Nephron progenitor cell (in vitro differentiated cells): ENCODE measurements around the gene CHRFAM7A.
A peak's percentile ranks its signal among the peaks of the same experiment; 100 is the strongest.
"Not testable (repeated sequence)": the region's sequence is repeated elsewhere in the genome, so short reads cannot be mapped to it uniquely, and the experiment has no call there.

Experiments used
- DNase-seq: peaks from one replicate; pipeline ENCODE4 v3.0.0; 2021
- H3K27ac Mint-ChIP-seq: 2 replicates; pipeline ENCODE4 v1.8.0; 2021; ENCODE audit warnings: mild to moderate bottlenecking, moderate library complexity, mixed read lengths
- H3K27me3 Mint-ChIP-seq: 2 replicates; pipeline ENCODE4 v1.8.0; 2021; ENCODE audit warnings: mild to moderate bottlenecking, low read depth, mixed read lengths; ENCODE audit not compliant: poor library complexity
- H3K36me3 Mint-ChIP-seq: 2 replicates; pipeline ENCODE4 v1.8.0; 2021; ENCODE audit warnings: low read depth, mixed read lengths
- H3K4me1 Mint-ChIP-seq: 2 replicates; pipeline ENCODE4 v1.8.0; 2021; ENCODE audit warnings: mixed read lengths
- H3K4me3 Mint-ChIP-seq: 2 replicates; pipeline ENCODE4 v1.8.0; 2021; ENCODE audit warnings: mild to moderate bottlenecking, moderate library complexity, mixed read lengths
- H3K9me3 Mint-ChIP-seq: 2 replicates; pipeline ENCODE4 v1.8.0; 2021; ENCODE audit warnings: mild to moderate bottlenecking, moderate library complexity, mixed read lengths

Gene CHRFAM7A

DNA sequence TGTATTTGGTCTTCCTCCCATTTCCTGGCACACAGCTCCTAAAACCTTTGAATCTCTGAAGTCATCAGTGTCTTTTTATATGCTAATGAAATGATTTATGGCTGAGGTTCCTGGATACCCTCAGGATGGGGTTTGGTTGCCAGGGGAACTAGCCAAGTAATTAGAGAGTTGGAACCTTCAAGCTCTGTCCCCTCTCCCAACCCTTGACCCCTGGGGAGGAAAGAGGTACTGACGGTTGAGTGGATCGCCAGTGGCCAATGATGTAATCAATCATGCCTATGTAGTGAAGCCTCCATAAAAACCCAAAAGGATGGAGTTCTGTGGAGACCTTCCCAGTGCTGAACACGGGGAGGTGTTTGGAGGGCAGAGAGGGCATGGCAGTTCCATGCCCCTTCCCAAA, 25.1 kb downstream of the CHRFAM7A start:
- not testable (repeated sequence) for H3K4me1 Mint-ChIP-seq, H3K27ac Mint-ChIP-seq, H3K4me3 Mint-ChIP-seq, H3K9me3 Mint-ChIP-seq, H3K27me3 Mint-ChIP-seq, H3K36me3 Mint-ChIP-seq, DNase-seq

DNA sequence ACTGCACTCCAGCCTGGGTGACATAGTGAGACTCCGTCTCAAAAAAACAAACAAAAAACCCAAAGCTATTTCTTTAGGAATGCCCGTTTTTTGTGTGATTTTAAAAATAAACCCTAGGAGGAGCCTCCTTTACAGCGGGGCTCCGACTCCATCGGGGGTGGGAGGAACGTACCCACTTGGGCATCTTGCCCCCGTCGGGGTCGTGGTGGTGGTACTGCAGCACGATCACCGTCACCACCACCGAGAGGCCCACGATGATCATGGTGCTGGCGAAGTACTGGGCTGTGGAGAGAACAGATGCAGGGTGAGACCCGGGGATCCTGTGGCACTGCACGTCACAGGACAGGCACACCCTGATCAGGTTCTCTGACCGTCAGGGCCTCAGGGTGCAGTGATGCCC, 26.1 kb downstream of the CHRFAM7A start:
- not testable (repeated sequence) for H3K27ac Mint-ChIP-seq, H3K36me3 Mint-ChIP-seq, H3K27me3 Mint-ChIP-seq, H3K4me3 Mint-ChIP-seq, DNase-seq, H3K9me3 Mint-ChIP-seq, H3K4me1 Mint-ChIP-seq

DNA sequence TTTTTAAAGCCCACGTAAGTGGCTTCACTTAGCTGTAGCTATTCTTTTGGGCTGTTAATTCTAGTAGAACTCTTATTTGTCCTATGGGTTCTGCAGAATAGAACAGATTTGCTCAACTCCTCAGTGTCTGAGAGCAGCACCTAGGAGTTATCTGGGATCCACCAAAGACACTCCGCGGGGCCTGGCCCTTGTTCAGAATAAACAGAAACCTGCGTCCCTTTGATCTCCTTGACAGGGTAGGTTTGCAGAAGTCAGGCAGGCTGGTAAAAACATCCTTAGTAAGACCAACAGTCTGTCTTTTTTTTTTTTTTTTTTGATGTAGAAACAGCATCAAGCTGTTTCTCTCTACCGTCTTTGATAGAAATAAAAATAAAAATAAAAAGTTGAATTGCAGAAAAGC, 31.9 kb downstream of the CHRFAM7A start:
- not testable (repeated sequence) for H3K27me3 Mint-ChIP-seq, H3K27ac Mint-ChIP-seq, H3K4me1 Mint-ChIP-seq, DNase-seq, H3K9me3 Mint-ChIP-seq, H3K36me3 Mint-ChIP-seq, H3K4me3 Mint-ChIP-seq

DNA sequence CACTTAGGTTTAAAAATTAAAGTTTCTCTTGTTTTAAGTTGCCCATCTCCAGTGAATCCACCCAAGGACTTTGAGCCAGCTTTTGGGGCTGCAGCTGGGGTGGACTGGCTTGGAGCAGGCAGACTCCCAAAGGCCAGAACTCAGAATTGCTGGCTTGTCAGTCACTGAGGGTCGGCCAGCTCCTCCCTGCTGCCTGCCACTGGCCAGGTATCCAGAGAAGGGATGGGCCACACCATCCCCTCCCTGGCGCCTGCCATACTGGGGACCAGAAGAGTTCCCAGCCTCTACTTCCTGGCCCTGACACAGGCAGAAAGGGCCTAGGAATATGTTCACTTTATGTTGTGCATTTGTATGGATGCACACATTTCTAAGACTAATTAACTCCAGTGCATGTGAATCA, 32.4 kb downstream of the CHRFAM7A start:
- H3K27me3 Mint-ChIP-seq, H3K9me3 Mint-ChIP-seq, H3K4me3 Mint-ChIP-seq, H3K36me3 Mint-ChIP-seq, H3K27ac Mint-ChIP-seq, DNase-seq, H3K4me1 Mint-ChIP-seq: not testable (repeated sequence)

DNA sequence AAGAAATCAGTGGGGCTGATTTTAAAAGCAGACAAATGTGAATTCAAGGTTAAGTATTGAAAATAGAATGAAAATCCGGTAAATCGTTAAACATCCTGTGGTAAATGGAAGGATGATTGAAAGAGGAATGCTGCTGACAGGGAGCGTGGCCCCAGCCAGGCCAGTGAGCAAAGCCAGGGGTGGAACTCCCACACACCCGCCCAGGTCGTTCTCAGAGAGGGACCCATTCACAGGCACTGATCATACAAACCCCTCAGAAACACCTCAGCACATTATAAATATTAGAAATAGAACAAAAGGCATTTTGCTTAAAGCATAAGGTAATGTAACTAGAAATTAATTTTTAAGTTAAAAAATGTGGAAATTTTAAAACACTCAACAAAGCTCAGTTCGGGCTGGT, 38.3 kb downstream of the CHRFAM7A start:
- H3K36me3 Mint-ChIP-seq, H3K27me3 Mint-ChIP-seq, H3K4me1 Mint-ChIP-seq, H3K4me3 Mint-ChIP-seq, H3K9me3 Mint-ChIP-seq: not testable (repeated sequence)
- peak overlapping the region; percentile 91 for H3K27ac Mint-ChIP-seq
- DNase-seq: peak; percentile 27

DNA sequence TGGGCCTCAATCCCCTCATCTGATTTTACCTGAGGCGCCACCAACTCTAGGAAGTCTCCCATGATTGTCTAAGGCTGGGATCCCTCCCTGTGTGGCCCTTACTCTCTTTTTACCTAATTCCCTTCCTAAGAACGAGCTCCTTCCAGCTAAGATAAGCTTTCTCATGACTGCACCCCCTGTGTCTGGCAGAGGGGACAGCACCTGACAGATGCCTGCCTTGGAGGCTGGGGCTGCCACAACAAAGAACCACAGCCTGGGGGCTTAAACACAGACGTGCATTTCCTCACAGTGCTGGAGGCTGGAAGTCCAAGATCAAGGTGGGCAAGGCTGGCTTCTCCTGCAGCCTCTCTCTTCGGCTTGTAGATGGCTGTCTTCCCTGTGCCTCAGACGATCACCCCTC, 43.5 kb downstream of the CHRFAM7A start:
- not testable (repeated sequence) for DNase-seq, H3K9me3 Mint-ChIP-seq, H3K27ac Mint-ChIP-seq, H3K4me3 Mint-ChIP-seq, H3K36me3 Mint-ChIP-seq, H3K4me1 Mint-ChIP-seq, H3K27me3 Mint-ChIP-seq

DNA sequence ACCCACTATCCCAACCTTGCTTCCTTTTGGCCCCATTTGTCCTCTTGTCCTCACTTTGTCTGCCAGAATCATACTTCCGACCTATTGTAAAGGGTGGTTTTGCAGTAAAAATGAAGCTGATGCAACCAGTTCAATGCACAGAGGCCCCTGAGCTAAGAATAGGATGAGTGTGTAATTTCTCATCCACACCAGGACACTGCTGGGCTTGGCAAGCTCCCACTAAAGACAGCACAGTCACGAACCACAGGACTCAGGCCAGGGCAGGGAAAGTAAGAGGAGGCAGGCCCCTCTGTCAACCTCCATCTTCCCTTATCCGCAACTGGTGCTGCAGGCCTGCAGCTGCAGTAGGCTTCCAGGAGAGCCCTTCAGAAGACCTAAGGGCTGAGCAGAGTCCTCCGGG, 56.8 kb downstream of the CHRFAM7A start:
- not testable (repeated sequence) for H3K36me3 Mint-ChIP-seq, DNase-seq, H3K9me3 Mint-ChIP-seq, H3K4me3 Mint-ChIP-seq, H3K27me3 Mint-ChIP-seq, H3K4me1 Mint-ChIP-seq, H3K27ac Mint-ChIP-seq

DNA sequence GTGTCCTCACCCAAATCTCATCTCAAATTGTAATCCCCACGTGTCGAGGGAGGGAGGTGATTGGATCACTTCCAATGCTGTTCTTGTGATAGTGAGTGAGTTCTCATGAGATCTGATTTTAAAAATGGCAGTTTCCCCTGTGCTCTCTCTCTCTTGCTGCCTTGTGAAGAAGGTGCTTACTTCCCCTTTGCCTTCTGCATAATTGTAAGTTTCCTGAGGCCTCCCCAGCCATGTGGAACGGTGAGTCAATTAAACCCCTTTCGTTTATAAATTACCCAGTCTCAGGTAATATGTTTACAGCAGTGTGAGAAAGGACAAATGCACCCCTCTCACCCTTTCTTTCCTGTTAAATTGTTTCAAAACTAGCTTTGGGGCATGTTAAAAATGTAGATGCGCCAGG, 59.2 kb downstream of the CHRFAM7A start:
- H3K27ac Mint-ChIP-seq, H3K9me3 Mint-ChIP-seq, H3K4me1 Mint-ChIP-seq, H3K36me3 Mint-ChIP-seq, H3K27me3 Mint-ChIP-seq, DNase-seq, H3K4me3 Mint-ChIP-seq: not testable (repeated sequence)

DNA sequence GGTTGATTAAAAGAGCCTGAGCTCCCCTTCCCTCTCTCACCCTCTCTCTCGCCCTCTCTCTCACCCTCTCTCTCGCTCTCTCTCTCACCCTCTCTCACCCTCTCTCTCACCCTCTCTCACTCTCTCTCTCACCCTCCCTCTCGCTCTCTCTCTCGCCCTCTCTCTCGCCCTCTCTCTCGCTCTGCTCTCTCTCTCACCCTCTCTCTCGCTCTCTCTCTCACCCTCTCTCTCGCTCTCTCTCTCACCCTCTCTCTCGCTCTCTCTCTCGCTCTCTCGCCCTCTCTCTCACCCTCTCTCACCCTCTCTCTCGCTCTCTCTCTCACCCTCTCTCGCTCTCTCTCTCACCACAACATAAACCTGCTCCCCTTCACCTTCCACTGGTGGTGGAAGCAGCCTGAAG, 67.2 kb downstream of the CHRFAM7A start:
- DNase-seq, H3K9me3 Mint-ChIP-seq: not testable (repeated sequence)

DNA sequence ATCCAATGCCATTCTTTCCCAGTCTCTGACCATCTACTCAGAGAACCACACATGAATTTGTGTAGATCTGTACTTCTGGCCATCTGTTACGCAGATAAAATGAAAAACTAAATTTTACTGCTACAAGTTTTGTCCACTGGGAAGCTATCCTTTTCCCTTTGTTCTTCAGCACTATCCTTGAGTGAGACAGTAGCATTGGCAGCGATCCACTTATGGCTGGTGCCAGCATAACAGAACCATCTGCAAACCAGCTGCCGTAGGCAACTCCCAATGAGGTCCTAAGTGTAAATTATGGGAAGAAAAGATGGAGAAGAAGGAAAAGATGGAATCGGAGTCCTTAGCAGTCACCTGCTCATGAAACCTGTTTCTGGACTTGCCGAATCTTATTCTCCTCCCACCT, 72.3 kb downstream of the CHRFAM7A start:
- not testable (repeated sequence) for H3K4me1 Mint-ChIP-seq, H3K27ac Mint-ChIP-seq, H3K36me3 Mint-ChIP-seq, DNase-seq, H3K27me3 Mint-ChIP-seq, H3K9me3 Mint-ChIP-seq, H3K4me3 Mint-ChIP-seq

More for the DNA sequence above, 67.2 kb downstream of the CHRFAM7A start:
- not testable (repeated sequence) for H3K36me3 Mint-ChIP-seq, H3K27me3 Mint-ChIP-seq, H3K4me1 Mint-ChIP-seq, H3K4me3 Mint-ChIP-seq
- H3K27ac Mint-ChIP-seq: peak overlapping the region; percentile 74

DNA sequence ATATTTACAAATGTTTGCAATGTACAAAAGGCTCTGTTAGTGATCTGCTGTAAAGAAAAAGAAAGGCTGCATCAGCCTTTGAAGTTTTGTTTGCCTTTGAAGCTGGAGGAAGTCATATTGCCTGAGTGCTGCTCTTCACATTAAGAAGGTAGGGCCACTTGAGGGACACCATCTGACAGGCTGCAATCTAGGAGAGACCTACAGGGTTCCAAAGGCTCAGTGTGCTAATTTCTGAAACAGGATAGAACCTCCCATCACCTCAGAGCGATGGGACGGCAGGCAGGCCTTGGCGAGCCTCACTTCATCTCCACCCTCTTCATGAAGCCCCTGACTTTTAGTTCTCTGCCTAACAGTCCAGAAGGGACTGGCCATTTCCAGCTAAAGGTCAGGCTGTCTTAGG, 77.6 kb downstream of the CHRFAM7A start:
- not testable (repeated sequence) for H3K27me3 Mint-ChIP-seq, H3K9me3 Mint-ChIP-seq, DNase-seq, H3K36me3 Mint-ChIP-seq, H3K4me1 Mint-ChIP-seq, H3K4me3 Mint-ChIP-seq, H3K27ac Mint-ChIP-seq

DNA sequence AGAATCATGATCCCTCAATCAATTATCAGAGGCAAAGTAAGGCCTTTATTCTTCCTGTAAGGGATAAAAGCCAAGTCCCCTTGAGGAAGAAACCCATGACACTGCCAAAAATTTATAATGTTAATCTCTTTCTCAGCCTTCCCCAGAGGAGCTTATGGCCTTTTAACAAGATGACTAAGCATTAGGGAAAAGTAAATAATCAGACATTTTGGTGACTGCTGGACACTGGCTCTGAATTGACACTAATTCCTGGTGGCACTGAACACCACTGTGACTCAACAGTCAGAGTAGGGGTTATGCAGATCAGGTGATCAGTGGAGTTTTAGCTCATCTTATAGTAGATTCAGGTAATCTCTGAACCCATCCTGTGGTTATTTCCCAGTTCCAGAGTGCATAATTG, 82.8 kb downstream of the CHRFAM7A start:
- H3K27ac Mint-ChIP-seq, DNase-seq, H3K36me3 Mint-ChIP-seq, H3K4me3 Mint-ChIP-seq, H3K4me1 Mint-ChIP-seq, H3K27me3 Mint-ChIP-seq, H3K9me3 Mint-ChIP-seq: not testable (repeated sequence)
